ENCODE data around the gene SYTL1. TPM values are rescaled to one million over a fixed set of nuclear protein-coding genes. Genes with fewer than 3 reads are reported as not detected.

Gene SYTL1
- total and polyA plus RNA-seq, 9 of the 15 experiments (the other 6 are each of a cell fraction or from before 2014, with no cell fraction given) = 0.04 to 9.3 (median 1.7) TPM

DNA sequence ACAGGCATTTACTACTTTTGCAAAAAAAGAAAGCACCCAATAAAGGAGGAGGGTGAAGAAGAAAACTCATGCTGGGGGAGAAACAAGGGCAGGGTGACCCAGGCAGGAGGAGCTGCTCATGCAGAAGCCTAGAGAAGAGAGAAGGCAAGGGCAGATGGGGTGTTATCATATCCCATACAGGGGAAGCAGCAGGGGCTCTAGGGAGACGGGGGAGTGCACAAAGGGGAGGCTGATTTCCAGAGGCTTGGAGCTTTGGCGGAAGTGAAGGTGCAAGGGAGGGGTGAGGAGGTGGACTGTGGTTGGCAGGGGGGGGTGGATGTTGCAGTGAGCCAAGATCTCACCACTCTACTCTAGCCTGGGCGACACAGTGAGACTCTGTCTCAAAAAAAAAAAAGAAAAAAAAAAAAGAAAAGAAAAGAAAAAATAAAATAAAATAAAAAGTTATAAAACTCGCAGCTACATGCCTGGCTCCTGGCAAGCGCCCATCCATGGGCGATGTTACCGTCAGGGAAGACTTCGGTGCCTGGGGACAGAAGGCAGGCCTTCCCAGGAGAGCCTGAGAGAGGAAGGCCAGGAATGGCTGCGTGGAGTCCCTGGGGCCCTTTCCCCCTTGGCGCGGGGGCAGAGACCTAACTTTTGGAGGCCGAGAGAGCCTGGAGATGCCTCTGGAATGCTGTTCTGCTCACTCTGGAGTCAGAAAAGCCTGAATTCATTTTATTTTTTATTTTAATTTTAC lies 36.1 kb downstream of the SYTL1 start (continued):
- TF ChIP-seq SAFB (IDR thresholded peaks at IDR 0.05; ENCODE audit: borderline replicate concordance, low read depth, low read length) = no peak
- no peak for TF ChIP-seq NELFE (IDR thresholded peaks at IDR 0.05; ENCODE audit: insufficient read depth, insufficient read length)
- TF ChIP-seq, protein P1, sequence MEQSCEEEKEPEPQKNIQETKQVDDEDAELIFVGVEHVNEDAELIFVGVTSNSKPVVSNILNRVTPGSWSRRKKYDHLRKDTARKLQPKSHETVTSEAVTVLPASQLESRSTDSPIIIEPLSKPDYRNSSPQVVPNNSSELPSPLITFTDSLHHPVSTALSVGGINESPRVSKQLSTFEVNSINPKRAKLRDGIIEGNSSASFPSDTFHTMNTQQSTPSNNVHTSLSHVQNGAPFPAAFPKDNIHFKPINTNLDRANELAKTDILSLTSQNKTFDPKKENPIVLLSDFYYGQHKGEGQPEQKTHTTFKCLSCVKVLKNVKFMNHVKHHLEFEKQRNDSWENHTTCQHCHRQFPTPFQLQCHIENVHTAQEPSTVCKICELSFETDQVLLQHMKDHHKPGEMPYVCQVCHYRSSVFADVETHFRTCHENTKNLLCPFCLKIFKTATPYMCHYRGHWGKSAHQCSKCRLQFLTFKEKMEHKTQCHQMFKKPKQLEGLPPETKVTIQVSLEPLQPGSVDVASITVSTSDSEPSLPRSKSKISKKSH (CRISPR knock-in tag; IDR thresholded peaks at IDR 0.05) = no peak
- TF ChIP-seq MBD2 (IDR thresholded peaks at IDR 0.05; ENCODE audit: borderline replicate concordance, low read depth) = 0 out of 2 replicates have a peak, but pooled peaks have one; percentile 28
- TF ChIP-seq ZNF407 (IDR thresholded peaks at IDR 0.05; ENCODE audit: low read depth) = no peak
- TF ChIP-seq PCBP1 (IDR thresholded peaks at IDR 0.05; ENCODE audit: low read depth, low read length, poor library complexity, severe bottlenecking) = no peak
- no peak for TF ChIP-seq FUS (optimal IDR thresholded peaks at IDR 0.05; ENCODE audit: low read depth, low read length)
- peak; percentile 13; the same call in 1 of the 2 replicates for TF ChIP-seq MYC (IDR thresholded peaks at IDR 0.05; ENCODE audit: low read depth, low read length)
- no peak for TF ChIP-seq MYC (CRISPR knock-in tag; IDR thresholded peaks at IDR 0.05; ENCODE audit: borderline replicate concordance, low read depth)
- TF ChIP-seq ZNF165 (CRISPR knock-in tag; IDR thresholded peaks at IDR 0.05; ENCODE audit: borderline replicate concordance) = no peak; the same call in 1 of the 2 replicates
- no peak for TF ChIP-seq ZNF561 (CRISPR knock-in tag; conservative IDR thresholded peaks at IDR 0.05)
- peak; percentile 37; the same call in 1 of the 2 replicates for TF ChIP-seq DPF2 (IDR thresholded peaks at IDR 0.05)
- TF ChIP-seq PATZ1 (CRISPR knock-in tag; IDR thresholded peaks at IDR 0.05; ENCODE audit: borderline replicate concordance) = no peak
- TF ChIP-seq ZNF512 (tag; IDR thresholded peaks at IDR 0.05) = no peak

All from K562 (cell line).